ENCODE data around the gene FAM237B. TPM values are rescaled to one million over a fixed set of nuclear protein-coding genes. Genes with fewer than 3 reads are reported as not detected.
"Not testable (repeated sequence)": the region's sequence is repeated elsewhere in the genome, so short reads cannot be mapped to it uniquely, and the experiment has no call there.

FAM237B gene
- not detected in 2 replicates for total RNA-seq

- intact Hi-C loops (cut with micrococcal nuclease), result no loop called here
Observed at GRCh38 chr7:90320801-90321494, at the start of gene FAM237B. FAM237B (minus strand) TSS chr7:90321304; CDS start chr7:90319748, 1,556 bp downstream.

- intact Hi-C loops (cut with micrococcal nuclease), result no loop called here
Observed at GRCh38 chr7:90351987-90352386, 30.9 kb upstream of the FAM237B start.

GRCh38 chr7:90350032-90350431 lies 28.9 kb upstream of the FAM237B start:
- intact Hi-C loops (cut with micrococcal nuclease), result not testable (repeated sequence)

GRCh38 chr7:90349305-90349704 lies 28.2 kb upstream of the FAM237B start:
- intact Hi-C loops (cut with micrococcal nuclease), result loop anchor here (5.0 kb wide), 3 partner anchors 1533 to 1898 kb away; partner anchors contain the start of genes ANKIB1, CYP51A1, KRIT1 and MTERF1

- intact Hi-C loops (cut with micrococcal nuclease), result loop anchor here (2.0 to 5.0 kb wide), 4 partner anchors 1535 to 1900 kb away; partner anchors contain the start of genes AKAP9, ANKIB1, CYP51A1 and KRIT1
Observed at GRCh38 chr7:90347759-90348158, 26.7 kb upstream of the FAM237B start.

GRCh38 chr7:90346336-90347125 lies 25.4 kb upstream of the FAM237B start, which contains the start of gene GTPBP10:
GTPBP10 (plus strand) TSS chr7:90346716; CDS start chr7:90346742, 26 bp downstream.
- intact Hi-C loops (cut with micrococcal nuclease), result loop anchor here (1.0 to 5.0 kb wide), 9 partner anchors 57 to 1901 kb away; partner anchors contain the start of genes AKAP9, ANKIB1, CFAP69 and CLDN12

- intact Hi-C loops (cut with micrococcal nuclease), result loop anchor here (1.0 to 5.0 kb wide), 9 partner anchors 58 to 1902 kb away; partner anchors contain the start of genes AKAP9, ANKIB1, CFAP69 and CLDN12
Observed at GRCh38 chr7:90345595-90346335, 24.7 kb upstream of the FAM237B start.

GRCh38 chr7:90345016-90345415 lies 23.9 kb upstream of the FAM237B start:
- intact Hi-C loops (cut with micrococcal nuclease), result loop anchor here (5.0 kb wide), 3 partner anchors 1537 to 1902 kb away; partner anchors contain the start of genes ANKIB1, CYP51A1, KRIT1 and MTERF1

- intact Hi-C loops (cut with micrococcal nuclease), result no loop called here
Observed at GRCh38 chr7:90337106-90337505, 16.0 kb upstream of the FAM237B start.

- intact Hi-C loops (cut with micrococcal nuclease), result not testable (repeated sequence)
Observed at GRCh38 chr7:90334926-90335325, 13.8 kb upstream of the FAM237B start.

- intact Hi-C loops (cut with micrococcal nuclease), result no loop called here
Observed at GRCh38 chr7:90334193-90334843, 13.2 kb upstream of the FAM237B start.

GRCh38 chr7:90326500-90326899 lies 5.4 kb upstream of the FAM237B start:
- intact Hi-C loops (cut with micrococcal nuclease), result no loop called here

- intact Hi-C loops (cut with micrococcal nuclease), result no loop called here
Observed at GRCh38 chr7:90322837-90323236, 1.7 kb upstream of the FAM237B start.

- intact Hi-C loops (cut with micrococcal nuclease), result no loop called here
Observed at GRCh38 chr7:90320418-90320800, 695 bp downstream of the FAM237B start.

- intact Hi-C loops (cut with micrococcal nuclease), result no loop called here
Observed at GRCh38 chr7:90320014-90320413, 1.1 kb downstream of the FAM237B start.

GRCh38 chr7:90313907-90314306 lies 7.2 kb downstream of the FAM237B start:
- intact Hi-C loops (cut with micrococcal nuclease), result no loop called here

- intact Hi-C loops (cut with micrococcal nuclease), result loop anchor here (1.0 kb wide), 1 partner anchor 115 kb away; no protein-coding TSS in a partner anchor
Observed at GRCh38 chr7:90312745-90313144, 8.4 kb downstream of the FAM237B start.

- intact Hi-C loops (cut with micrococcal nuclease), result no loop called here
Observed at GRCh38 chr7:90311175-90311574, 9.9 kb downstream of the FAM237B start.

- intact Hi-C loops (cut with micrococcal nuclease), result no loop called here
Observed at GRCh38 chr7:90309872-90310271, 11.2 kb downstream of the FAM237B start.

GRCh38 chr7:90303241-90303640 lies 17.9 kb downstream of the FAM237B start:
- intact Hi-C loops (cut with micrococcal nuclease), result no loop called here

All from T-helper 1 cell treated with Interleukin-12 subunit alpha and Interleukin-12 subunit beta and Interleukin-4 antibody, amounts not matched to agents 30 ng/mL and 1 ng/mL, for 36 hours (primary cell).